ENCODE results near the gene B3GNT8.

DNA sequence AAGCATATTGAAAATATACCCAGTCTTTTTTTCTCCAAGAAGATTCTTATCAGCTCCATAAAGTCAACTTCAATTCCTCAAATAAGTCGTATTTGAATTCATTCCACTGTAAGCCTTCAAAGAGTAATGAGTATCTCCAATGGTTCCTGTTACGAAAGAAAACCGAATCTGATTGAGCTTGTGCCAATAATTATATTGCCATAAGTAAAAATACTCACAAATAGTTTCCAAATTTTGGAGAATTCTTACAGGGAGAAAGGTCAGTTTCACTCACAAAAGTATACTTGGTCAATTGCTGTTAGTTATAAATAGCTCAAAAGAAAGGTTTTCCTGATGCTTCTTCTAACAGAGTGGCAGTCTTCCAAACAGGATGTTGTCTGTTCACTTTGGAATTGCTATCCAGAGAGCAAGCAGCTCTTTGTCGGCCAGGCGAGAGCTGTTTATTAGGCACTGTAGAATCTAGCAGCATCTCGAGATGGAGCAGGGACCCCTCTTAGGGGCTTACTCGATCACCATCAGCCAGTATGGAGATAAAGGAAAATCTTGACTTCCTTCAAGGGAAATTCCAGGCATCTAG is 29.3 kb upstream of the B3GNT8 start:
- no peak for TF ChIP-seq TCF12 (IDR thresholded peaks at IDR 0.05; ENCODE audit: low read depth, low read length)
- TF ChIP-seq EGR1 (IDR thresholded peaks at IDR 0.05; ENCODE audit: borderline replicate concordance, low read depth, low read length), result no peak
- TF ChIP-seq POLR2A (IDR thresholded peaks at IDR 0.05; ENCODE audit: control extremely low read depth in 1 of 2, low read depth in 2 of 2, low read length in 2 of 2), result no peak
- no peak for TF ChIP-seq EZH2 (IDR thresholded peaks at IDR 0.05; ENCODE audit: low read depth, low read length, severe bottlenecking)
- TF ChIP-seq GABPA (IDR thresholded peaks at IDR 0.05; ENCODE audit: borderline replicate concordance, insufficient read depth, low read length), result no peak
- no peak for TF ChIP-seq KDM1A (IDR thresholded peaks at IDR 0.05; ENCODE audit: borderline replicate concordance, low read length)

Data from H1 (cell line).